Trophoblast cell (in vitro differentiated cells and primary cell): ENCODE measurements around the gene C2CD4C.

Source experiments
- DNase-seq, 2 donors: peaks; one replicate each; pipeline ENCODE4 v3.0.0-alpha.2; 2016
- H2AFZ ChIP-seq: 2 replicates; pipeline ENCODE4 v1.6.1; 2013; ENCODE audit warnings: low read length, moderate library complexity, mild to moderate bottlenecking; ENCODE audit not compliant: insufficient read depth, poor library complexity
- H2AK5ac ChIP-seq: 2 replicates; pipeline ENCODE4 v1.6.1; 2013; ENCODE audit warnings: mild to moderate bottlenecking, low read length
- H2BK120ac ChIP-seq: 2 replicates; pipeline ENCODE4 v1.6.1; 2013; ENCODE audit warnings: low read length, mild to moderate bottlenecking, moderate library complexity; ENCODE audit not compliant: insufficient read depth, poor library complexity
- H2BK12ac ChIP-seq: 2 replicates; pipeline ENCODE4 v1.6.1; 2013; ENCODE audit warnings: mild to moderate bottlenecking, low read length, moderate library complexity
- H2BK5ac ChIP-seq: 2 replicates; pipeline ENCODE4 v1.6.1; 2013; ENCODE audit warnings: low read length, low read depth, moderate library complexity, mild to moderate bottlenecking; ENCODE audit not compliant: poor library complexity
- H3K14ac ChIP-seq: 2 replicates; pipeline ENCODE4 v1.6.1; 2013; ENCODE audit warnings: mild to moderate bottlenecking, low read length
- H3K18ac ChIP-seq: 2 replicates; pipeline ENCODE4 v1.6.1; 2013; ENCODE audit warnings: mild to moderate bottlenecking, low read length
- H3K23ac ChIP-seq: 2 replicates; pipeline ENCODE4 v1.6.1; 2013; ENCODE audit warnings: low read length
- H3K27ac ChIP-seq: 2 replicates; pipeline ENCODE4 v1.5.1; 2013; ENCODE audit warnings: low read depth, mild to moderate bottlenecking, inconsistent platforms, low read length, moderate library complexity
- H3K27me3 ChIP-seq: 2 replicates; pipeline ENCODE4 v1.6.1; 2013; ENCODE audit warnings: inconsistent platforms, mild to moderate bottlenecking, low read length, moderate library complexity; ENCODE audit not compliant: insufficient read depth
- H3K36me3 ChIP-seq, 2 experiments: 1 replicate in 1 of 2; 2 replicates in 1 of 2; pipeline ENCODE4 v1.6.1; 2013; ENCODE audit warnings: low read length in 2 of 2, mild to moderate bottlenecking in 2 of 2, moderate library complexity in 1 of 2; ENCODE audit not compliant: insufficient read depth in 2 of 2, control insufficient read depth in 1 of 2
- H3K4ac ChIP-seq: 2 replicates; pipeline ENCODE4 v1.6.1; 2013; ENCODE audit warnings: low read depth, mild to moderate bottlenecking, low read length, moderate library complexity
- H3K4me1 ChIP-seq, 2 experiments: 1 replicate in 1 of 2; 2 replicates in 1 of 2; pipeline ENCODE4 v1.6.1; 2013; ENCODE audit warnings: low read length in 2 of 2, mild to moderate bottlenecking in 2 of 2, moderate library complexity in 1 of 2; ENCODE audit not compliant: insufficient read depth in 2 of 2, control insufficient read depth in 1 of 2
- H3K4me2 ChIP-seq: 2 replicates; pipeline ENCODE4 v1.6.1; 2013; ENCODE audit warnings: inconsistent platforms, mild to moderate bottlenecking, low read length, moderate library complexity
- H3K4me3 ChIP-seq: 2 replicates; pipeline ENCODE4 v1.5.1; 2013; ENCODE audit warnings: mild to moderate bottlenecking, low read depth, low read length, inconsistent platforms
- H3K79me1 ChIP-seq: one replicate; pipeline ENCODE4 v1.6.1; 2013; ENCODE audit warnings: low read length
- H3K79me2 ChIP-seq: 2 replicates; pipeline ENCODE4 v1.6.1; 2013; ENCODE audit warnings: low read length, mild to moderate bottlenecking; ENCODE audit not compliant: control insufficient read depth, insufficient read depth, poor library complexity
- H3K9ac ChIP-seq: 2 replicates; pipeline ENCODE4 v1.6.1; 2013; ENCODE audit warnings: mild to moderate bottlenecking, low read length
- H3K9me3 ChIP-seq: 2 replicates; pipeline ENCODE4 v1.6.1; 2013; ENCODE audit warnings: low read depth, mild to moderate bottlenecking, control low read depth, inconsistent platforms, low read length; ENCODE audit not compliant: insufficient read depth
- H4K12ac ChIP-seq: 2 replicates; pipeline ENCODE4 v1.6.1; 2013; ENCODE audit warnings: low read depth, mild to moderate bottlenecking, low read length, moderate library complexity
- H4K8ac ChIP-seq: 2 replicates; pipeline ENCODE4 v1.6.1; 2013; ENCODE audit warnings: low read depth, mild to moderate bottlenecking, low read length, moderate library complexity
- H4K91ac ChIP-seq: one replicate; pipeline ENCODE4 v1.6.1; 2013; ENCODE audit warnings: low read depth, mild to moderate bottlenecking, low read length, moderate library complexity
- WGBS: extraction: QIAGEN DNeasy Blood & Tissue Kit; methylation state at CpG from one replicate; pipeline ENCODE4 v1.1.7; 2013; ENCODE audit warnings: missing lambda C conversion rate; ENCODE audit not compliant: insufficient read length, insufficient coverage; ENCODE audit errors: extremely low coverage; 5-methylcytosine and 5-hydroxymethylcytosine counted together

C2CD4C gene

DNA sequence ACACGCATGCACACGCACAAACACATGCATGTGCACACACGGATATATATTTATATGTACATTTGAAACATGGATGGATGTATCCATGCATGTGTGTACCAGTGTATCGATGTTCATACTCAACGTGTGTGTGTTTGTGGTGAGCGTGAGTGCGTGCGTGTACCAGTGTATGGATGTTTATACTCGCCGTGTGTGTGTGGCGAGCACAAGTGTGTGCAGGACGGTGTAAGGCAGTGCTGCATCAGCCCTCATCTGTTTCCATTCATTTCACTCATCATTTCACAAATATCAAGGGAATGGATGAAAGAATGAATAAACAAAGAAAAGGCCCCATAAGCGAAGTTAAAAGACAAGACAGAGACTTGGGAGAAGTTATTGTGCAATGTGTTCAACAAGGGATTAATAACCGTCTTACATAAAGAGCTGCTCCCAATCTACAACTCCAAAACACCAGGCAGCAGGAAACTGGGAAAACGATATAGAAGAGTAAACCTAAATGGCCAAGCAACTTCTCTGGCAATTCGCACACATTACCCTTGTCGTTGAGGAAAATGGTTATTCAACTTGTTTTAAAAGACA, 42.7 kb downstream of the C2CD4C start:
- Histone ChIP-seq H4K12ac (no peak overlapping the region), H3K4me2 (no peak overlapping the region), H3K27me3 (no peaks in the 10 kb centered on the region), H3K27ac (no peak overlapping the region), H2BK5ac (no peak overlapping the region), H2AFZ (no peak overlapping the region), H4K8ac (no peak overlapping the region), H4K91ac (no peak overlapping the region), H3K18ac (no peak overlapping the region), H3K4me3 (no peak overlapping the region), H3K9me3 (peaks cover 1% of the 10 kb centered on the region), H2BK120ac (no peak overlapping the region), H3K36me3 (no peaks in the 10 kb centered on the region), H3K4ac (no peak overlapping the region), H3K14ac (no peak overlapping the region), H3K23ac (no peak overlapping the region), H3K9ac (no peak overlapping the region), H3K79me2 (no peaks in the 10 kb centered on the region), H2AK5ac (no peak overlapping the region), H3K79me1 (no peaks in the 10 kb centered on the region), H2BK12ac (no peak overlapping the region), H3K4me1 (peaks cover 0 to 2% of the 10 kb centered on the region in 2 experiments)
- WGBS = no CpG with 5 or more reads among the region's 17 CpGs
- no peak for DNase-seq

DNA sequence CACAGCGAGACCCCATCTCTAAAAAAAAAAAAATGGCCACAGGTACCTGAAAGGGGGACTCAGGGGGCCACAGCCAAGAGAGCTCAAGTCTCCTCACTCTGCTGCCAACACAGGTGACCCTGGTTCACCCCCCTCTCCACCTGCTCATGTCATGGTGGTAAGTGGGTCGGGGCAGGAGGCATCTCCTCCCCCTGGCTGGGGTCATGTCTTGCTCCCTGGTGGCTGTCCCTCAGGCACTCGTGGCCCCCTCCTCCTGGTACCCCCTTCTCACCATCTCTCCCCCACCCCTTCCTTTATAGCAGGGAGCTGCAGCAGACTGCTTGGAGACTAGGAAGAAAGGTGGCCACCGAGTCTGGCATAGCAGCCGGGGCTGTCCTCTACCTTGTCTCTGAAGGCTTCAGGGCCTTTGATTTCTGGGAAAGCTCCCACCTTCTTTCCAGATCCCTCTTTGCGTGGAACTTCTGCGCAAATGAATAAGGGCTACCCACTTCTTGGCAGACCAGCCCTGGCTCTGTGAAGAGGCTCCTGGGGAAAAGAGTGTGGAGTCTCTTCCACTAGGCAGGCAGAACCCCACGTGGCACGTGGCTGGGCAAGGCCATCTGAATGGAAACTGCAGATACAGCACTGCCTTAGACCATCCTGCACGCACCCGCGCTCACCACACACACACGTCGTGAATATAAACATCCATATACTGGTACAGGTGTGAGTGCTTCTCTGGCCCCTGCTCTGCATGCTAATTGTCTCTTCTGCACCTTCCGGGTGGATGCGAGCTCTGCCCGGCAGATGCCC, 44.3 kb downstream of the C2CD4C start:
- Histone ChIP-seq H2BK120ac (no peak overlapping the region), H2BK12ac (no peak overlapping the region), H3K4me3 (no peak overlapping the region), H4K12ac (no peak overlapping the region), H3K79me1 (no peaks in the 10 kb centered on the region), H3K9me3 (peaks cover 1% of the 10 kb centered on the region), H3K4me2 (no peak overlapping the region), H3K4me1 (peaks cover 0 to 2% of the 10 kb centered on the region in 2 experiments), H2AK5ac (no peak overlapping the region), H2AFZ (no peak overlapping the region), H3K18ac (no peak overlapping the region), H2BK5ac (no peak overlapping the region), H3K27ac (no peak overlapping the region), H4K91ac (no peak overlapping the region), H4K8ac (no peak overlapping the region), H3K79me2 (no peaks in the 10 kb centered on the region), H3K23ac (no peak overlapping the region), H3K14ac (no peak overlapping the region), H3K9ac (no peak overlapping the region), H3K27me3 (no peaks in the 10 kb centered on the region), H3K4ac (no peak overlapping the region), H3K36me3 (no peaks in the 10 kb centered on the region)
- DNase-seq = no peak
- no CpG with 5 or more reads among the region's 17 CpGs for WGBS

GRCh38 chr19:362683-363082, 46.3 kb downstream of the C2CD4C start:
- no peaks in the 10 kb centered on the region for H3K27me3 ChIP-seq
- no peak overlapping the region for H2AK5ac ChIP-seq
- H2AFZ ChIP-seq = no peak overlapping the region
- no peaks in the 10 kb centered on the region for H3K79me1 ChIP-seq
- H3K9me3 ChIP-seq = peaks cover 1% of the 10 kb centered on the region
- H3K14ac ChIP-seq = no peak overlapping the region
- H3K18ac ChIP-seq = no peak overlapping the region
- no peak overlapping the region for H3K9ac ChIP-seq
- no peak overlapping the region for H3K27ac ChIP-seq
- H3K23ac ChIP-seq = no peak overlapping the region
- H3K4me3 ChIP-seq = no peak overlapping the region
- no peak overlapping the region for H4K91ac ChIP-seq
- H4K8ac ChIP-seq = no peak overlapping the region
- H2BK120ac ChIP-seq = no peak overlapping the region
- H4K12ac ChIP-seq = no peak overlapping the region
- no peak for DNase-seq
- H3K4me1 ChIP-seq = no peaks in the 10 kb centered on the region
- no CpG with 5 or more reads among the region's 11 CpGs for whole genome bisulfite sequencing
- H3K36me3 ChIP-seq = no peaks in the 10 kb centered on the region
- H2BK5ac ChIP-seq = no peak overlapping the region
- no peak overlapping the region for H2BK12ac ChIP-seq
- no peak overlapping the region for H3K4ac ChIP-seq
- H3K79me2 ChIP-seq = no peaks in the 10 kb centered on the region
- no peak overlapping the region for H3K4me2 ChIP-seq

DNA sequence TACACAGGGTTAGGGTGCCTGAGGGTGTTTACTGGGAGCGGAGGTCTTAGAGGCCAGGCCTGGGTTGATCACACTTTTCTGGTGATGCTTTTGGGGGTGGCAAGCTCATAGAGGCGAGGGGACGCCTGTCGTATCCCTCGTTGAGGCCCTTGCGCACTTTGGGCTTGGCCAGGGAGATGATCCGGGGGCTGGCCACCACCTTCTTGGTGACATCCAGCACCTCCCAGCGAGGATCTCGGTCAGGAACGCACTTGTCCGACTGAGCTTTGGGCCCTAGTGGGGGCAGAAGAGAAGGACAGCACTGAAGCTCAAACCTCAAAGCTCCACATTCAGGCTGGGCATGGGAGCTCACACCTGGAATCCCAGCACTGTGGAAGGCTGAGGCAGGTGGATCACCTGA, 46.8 kb downstream of the C2CD4C start:
- Histone ChIP-seq H3K36me3 (no peaks in the 10 kb centered on the region), H4K12ac (no peak overlapping the region), H2AK5ac (no peak overlapping the region), H3K18ac (no peak overlapping the region), H3K9me3 (peaks cover 5% of the 10 kb centered on the region), H3K27me3 (no peaks in the 10 kb centered on the region), H3K79me2 (no peaks in the 10 kb centered on the region), H3K4me2 (no peak overlapping the region), H3K79me1 (no peaks in the 10 kb centered on the region), H2BK120ac (no peak overlapping the region), H4K91ac (no peak overlapping the region), H3K23ac (no peak overlapping the region), H3K27ac (no peak overlapping the region), H2AFZ (no peak overlapping the region), H2BK5ac (no peak overlapping the region), H2BK12ac (no peak overlapping the region), H3K9ac (no peak overlapping the region), H3K14ac (no peak overlapping the region), H3K4me3 (no peak overlapping the region), H4K8ac (no peak overlapping the region), H3K4ac (no peak overlapping the region), H3K4me1 (no peaks in the 10 kb centered on the region)
- WGBS = no CpG with 5 or more reads among the region's 11 CpGs
- no peak for DNase-seq
